Adrenal gland (tissue), 12 donors: Measurements from ENCODE around the gene ZNF143. TPM values are rescaled to one million over a fixed set of nuclear protein-coding genes. Genes with fewer than 3 reads are reported as not detected.
"Not testable (repeated sequence)": the region's sequence is repeated elsewhere in the genome, so short reads cannot be mapped to it uniquely, and the experiment has no call there.

Experiments
- DNase-seq, 7 donors: peaks; one replicate each; pipeline ENCODE4 v3.0.0-alpha.2; 2019 to 2020
- H3K27ac ChIP-seq, 5 donors: fragments of 200-600 bp; sonication (generic) in 4 of 5; 1 replicate in 3 of 5; 2 replicates in 2 of 5; pipeline versions ENCODE4 v1.5.1 to v1.8.0; 2016 to 2020; ENCODE audit warnings: mild to moderate bottlenecking in 1 of 5
- H3K27me3 ChIP-seq: fragments of 200-600 bp; 2 replicates; pipeline ENCODE4 v1.8.0; 2021
- H3K36me3 ChIP-seq, 2 donors: fragments of 200-600 bp; replicated peaks in 1 of 2; 1 replicate in 1 of 2; 2 replicates in 1 of 2; pipeline versions ENCODE4 v1.5.1 to v1.8.0; 2018 to 2022
- H3K4me1 ChIP-seq, 2 donors: fragments of 200-600 bp; replicated peaks in 1 of 2; 1 replicate in 1 of 2; 2 replicates in 1 of 2; pipeline versions ENCODE4 v1.5.1 to v1.8.0; 2018 to 2021
- H3K4me3 ChIP-seq, 4 donors: fragments of 200-600 bp; sonication (generic) in 3 of 4; one replicate each; pipeline ENCODE4 v1.5.1; 2016 to 2018
- H3K9me3 ChIP-seq, 3 donors: fragments of 200-600 bp; sonication (generic) in 1 of 3; replicated peaks in 1 of 3; 1 replicate in 2 of 3; 2 replicates in 1 of 3; pipeline versions ENCODE4 v1.5.1 to v1.8.0; 2016 to 2021
- CTCF ChIP-seq, 6 experiments: fragments of 450-650 bp in 4 of 6; fragments of 200-600 bp in 2 of 6; sonication (generic) in 1 of 6; IDR thresholded peaks; 1 replicate in 5 of 6; 2 replicates in 1 of 6; pipeline versions ENCODE4 v1.5.1 to v1.8.0; 2016 to 2021; ENCODE audit warnings: antibody characterized with exemption in 6 of 6, mild to moderate bottlenecking in 2 of 6, moderate library complexity in 1 of 6
- POLR2A ChIP-seq, 2 donors: fragments of 450-650 bp; IDR thresholded peaks; one replicate each; pipeline ENCODE4 v1.6.1; 2017; ENCODE audit warnings: antibody characterized with exemption in 2 of 2, mild to moderate bottlenecking in 2 of 2, moderate library complexity in 1 of 2
- WGBS, 4 donors: extraction: QIAGEN DNeasy Blood & Tissue Kit in 2 of 4; methylation state at CpG; one replicate each; pipeline versions ENCODE4 v1.1.5 to v1.1.7; 2013 to 2017; 5-methylcytosine and 5-hydroxymethylcytosine counted together
- intact Hi-C, 2 donors: fragments of 100-400 bp; cut with DNase I; formaldehyde crosslinking; loops; one replicate each; pipeline versions ENCODE4 v1.14.1 to v1.15.0; 2022 to 2023
- polyA plus RNA-seq, 3 donors: library from polyadenylated mRNA; stranded (reverse); fragments of 200-250 nt in 2 of 3; fragments of 350-450 nt in 1 of 3; fragmentation: Illumina TruSeq in 1 of 3; extraction: RNeasy Lipid Tissue Mini Kit (QIAGEN cat#74804) in 1 of 3; gene quantifications; one replicate each; pipeline ENCODE4 v1.2.3, GENCODE V29; 2013 to 2014
- total RNA-seq, 9 donors: library from RNA; depleted of rRNA in 4 of 9; stranded (reverse); fragments of >200 nt in 4 of 9; fragments of 120-200 nt in 1 of 9; fragmentation: NEBNext Ultra II Directional in 1 of 9; extraction: Animal tissue kit (Norgen Biotek cat#: 25700) in 1 of 9; gene quantifications; one replicate each; pipeline versions ENCODE4 v1.1.0 to v1.2.4, GENCODE V29; 2013 to 2023
- donor health status: healthy with polysubstance abuse.
- donor health status: Bipolar disorder and iron deficiency.
- donor health status: DM: yes; HTN: yes; CAD: no.
- donor health status: DM: no; HTN: no; CAD: no.
- donor health status: DM: no; HTN: no; CAD: no.
- donor health status: DM: yes; HTN: yes; CAD: no.

The ZNF143 gene
- total and polyA plus RNA-seq, 12 donors, result 6.8 to 29.8 (median 17.1) TPM

- WGBS, 4 donors, result 90 to 97% (median 94%) methylated on average over 4 of the region's 4 CpGs
- no peak for DNase-seq
- Histone ChIP-seq H3K27ac (no peak overlapping the region), H3K36me3 (peaks cover 0 to 38% of the 10 kb centered on the region in 2 donors), H3K4me1 (no peaks in the 10 kb centered on the region), H3K4me3 (no peak overlapping the region), H3K9me3 (no peaks in the 10 kb centered on the region), H3K27me3 (no peaks in the 10 kb centered on the region)
- TF ChIP-seq CTCF (IDR thresholded peaks at IDR 0.05) (no peak), POLR2A (IDR thresholded peaks at IDR 0.05) (no peak)
- intact Hi-C loops, result no loop called here
Observed at GRCh38 chr11:9446230-9446629, 14.6 kb upstream of the ZNF143 start.

GRCh38 chr11:9448576-9449352 lies 12.0 kb upstream of the ZNF143 start:
- no peak for DNase-seq
- intact Hi-C loops, result no loop called here
- 94 to 100% (median 96%) methylated on average over 7 to 9 of the region's 9 CpGs for WGBS, 4 donors

GRCh38 chr11:9452023-9452422 lies 8.8 kb upstream of the ZNF143 start:
- DNase-seq, H3K4me3 ChIP-seq, H3K9me3 ChIP-seq, intact Hi-C loops, H3K27me3 ChIP-seq, H3K36me3 ChIP-seq, H3K27ac ChIP-seq, H3K4me1 ChIP-seq: not testable (repeated sequence)
- 84 to 89% (median 88%) methylated on average over 7 of the region's 7 CpGs for WGBS, 4 donors

More at GRCh38 chr11:9448576-9449352, 12.0 kb upstream of the ZNF143 start:
- H3K27me3 ChIP-seq, result no peaks in the 10 kb centered on the region
- no peaks in the 10 kb centered on the region for H3K9me3 ChIP-seq
- H3K4me1 ChIP-seq, result no peaks in the 10 kb centered on the region
- TF ChIP-seq POLR2A (IDR thresholded peaks at IDR 0.05) (no peak), CTCF (IDR thresholded peaks at IDR 0.05) (no peak)
- H3K27ac ChIP-seq, result no peak overlapping the region
- peaks cover 0 to 13% of the 10 kb centered on the region in 2 donors for H3K36me3 ChIP-seq
- H3K4me3 ChIP-seq, result no peak overlapping the region

GRCh38 chr11:9455722-9456121 lies 5.1 kb upstream of the ZNF143 start:
- 92 to 95% (median 93%) methylated on average over 5 of the region's 5 CpGs for WGBS, 4 donors
- Histone ChIP-seq H3K27ac (no peak overlapping the region), H3K36me3 (no peaks in the 10 kb centered on the region), H3K27me3 (no peaks in the 10 kb centered on the region), H3K4me1 (no peaks in the 10 kb centered on the region), H3K4me3 (no peak overlapping the region), H3K9me3 (no peaks in the 10 kb centered on the region)
- TF ChIP-seq POLR2A (IDR thresholded peaks at IDR 0.05) (no peak), CTCF (IDR thresholded peaks at IDR 0.05) (no peak)
- no peak for DNase-seq
- intact Hi-C loops, result no loop called here
